ENCODE measurements around the gene FBXO15. TPM values are rescaled to one million over a fixed set of nuclear protein-coding genes. Genes with fewer than 3 reads are reported as not detected.

The FBXO15 gene
- total RNA-seq, 4 donors from 2014 or later: not detected

DNA sequence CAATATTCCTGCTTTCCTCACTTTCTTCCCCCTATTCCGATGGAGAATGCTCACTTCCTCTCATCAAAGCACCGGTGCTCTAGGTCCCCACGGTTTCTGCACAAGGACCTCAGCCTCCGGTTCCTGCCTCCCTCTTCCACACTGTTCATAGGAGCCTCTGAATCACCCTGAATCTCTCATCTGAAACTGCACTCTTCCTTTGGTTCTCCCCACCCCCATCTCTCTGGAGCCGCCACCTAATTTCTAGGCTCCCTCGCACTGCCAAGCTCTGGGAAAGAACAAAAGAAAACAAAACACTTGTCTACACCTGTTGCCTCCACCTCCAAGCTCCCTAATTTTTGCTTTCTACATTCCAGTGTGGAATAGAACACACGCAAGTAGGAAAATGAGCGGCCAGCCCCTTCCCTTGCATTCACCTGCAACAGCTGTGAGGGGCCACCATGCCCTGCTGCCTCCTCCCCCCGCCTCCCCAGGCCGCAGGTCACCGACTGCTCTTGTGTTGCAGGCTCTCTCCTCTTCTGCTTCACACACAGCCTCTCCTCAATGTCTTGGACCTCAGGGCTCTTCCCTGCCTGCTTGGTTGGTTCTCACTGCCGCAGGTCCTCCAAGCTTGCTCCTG lies 9.6 kb downstream of the FBXO15 start:
- Histone ChIP-seq H3K36me3 (no peaks in the 10 kb centered on the region), H3K4me1 (no peaks in the 10 kb centered on the region), H3K9me3 (no peaks in the 10 kb centered on the region), H3K4me3 (no peak overlapping the region), H3K27me3 (no peaks in the 10 kb centered on the region), H3K27ac (no peak overlapping the region)
- TF ChIP-seq, protein P1, sequence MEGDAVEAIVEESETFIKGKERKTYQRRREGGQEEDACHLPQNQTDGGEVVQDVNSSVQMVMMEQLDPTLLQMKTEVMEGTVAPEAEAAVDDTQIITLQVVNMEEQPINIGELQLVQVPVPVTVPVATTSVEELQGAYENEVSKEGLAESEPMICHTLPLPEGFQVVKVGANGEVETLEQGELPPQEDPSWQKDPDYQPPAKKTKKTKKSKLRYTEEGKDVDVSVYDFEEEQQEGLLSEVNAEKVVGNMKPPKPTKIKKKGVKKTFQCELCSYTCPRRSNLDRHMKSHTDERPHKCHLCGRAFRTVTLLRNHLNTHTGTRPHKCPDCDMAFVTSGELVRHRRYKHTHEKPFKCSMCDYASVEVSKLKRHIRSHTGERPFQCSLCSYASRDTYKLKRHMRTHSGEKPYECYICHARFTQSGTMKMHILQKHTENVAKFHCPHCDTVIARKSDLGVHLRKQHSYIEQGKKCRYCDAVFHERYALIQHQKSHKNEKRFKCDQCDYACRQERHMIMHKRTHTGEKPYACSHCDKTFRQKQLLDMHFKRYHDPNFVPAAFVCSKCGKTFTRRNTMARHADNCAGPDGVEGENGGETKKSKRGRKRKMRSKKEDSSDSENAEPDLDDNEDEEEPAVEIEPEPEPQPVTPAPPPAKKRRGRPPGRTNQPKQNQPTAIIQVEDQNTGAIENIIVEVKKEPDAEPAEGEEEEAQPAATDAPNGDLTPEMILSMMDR (IDR thresholded peaks at IDR 0.05): no peak
- TF ChIP-seq POLR2A (IDR thresholded peaks at IDR 0.05): no peak
- no peak for DNase-seq

DNA sequence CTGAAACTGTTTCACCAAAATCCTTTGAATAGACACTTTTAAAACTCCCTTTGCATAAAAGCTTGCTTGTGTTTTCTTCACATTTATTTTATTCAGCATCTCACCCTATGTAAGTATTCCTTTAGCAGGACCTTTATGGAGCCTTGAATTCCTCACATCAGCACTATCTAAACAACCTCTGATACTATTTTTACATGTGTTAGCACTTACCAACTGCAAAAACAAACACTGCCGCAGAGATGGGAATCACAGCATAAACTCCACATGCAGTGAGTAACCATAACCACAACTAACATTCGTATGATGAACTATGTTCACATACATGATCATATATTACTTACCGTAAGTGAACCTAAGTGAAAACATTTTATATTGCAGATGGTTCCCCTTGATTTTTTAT lies 15.4 kb downstream of the FBXO15 start:
- TF ChIP-seq, protein P1 (IDR thresholded peaks at IDR 0.05): no peak
- TF ChIP-seq POLR2A (IDR thresholded peaks at IDR 0.05): no peak
- H3K9me3 ChIP-seq: no peaks in the 10 kb centered on the region

DNA sequence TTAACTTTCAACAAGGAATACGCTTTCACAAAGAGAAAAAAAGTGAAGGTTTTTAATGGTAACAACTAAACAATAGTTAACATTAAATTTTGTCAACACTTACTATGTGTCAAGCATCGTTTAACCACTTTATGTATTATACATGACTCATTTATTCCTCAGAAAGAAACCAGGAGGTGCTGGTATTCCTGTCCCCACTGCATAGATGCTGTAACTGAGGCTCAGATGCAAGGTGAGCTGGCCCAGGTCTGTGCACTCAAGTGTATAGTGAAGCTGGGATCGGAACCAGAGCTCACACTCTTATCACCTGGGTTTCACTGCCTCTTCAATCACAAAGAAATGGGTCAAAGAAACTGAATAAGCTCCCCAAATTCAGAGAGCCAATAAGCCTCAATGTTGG lies 16.5 kb downstream of the FBXO15 start:
- no peaks in the 10 kb centered on the region for H3K4me1 ChIP-seq
- DNase-seq: no peak
- H3K27me3 ChIP-seq: no peaks in the 10 kb centered on the region
- no peaks in the 10 kb centered on the region for H3K9me3 ChIP-seq
- no peaks in the 10 kb centered on the region for H3K36me3 ChIP-seq
- H3K27ac ChIP-seq: no peak overlapping the region
- no peak overlapping the region for H3K4me3 ChIP-seq
- no peak for TF ChIP-seq POLR2A (IDR thresholded peaks at IDR 0.05)
- TF ChIP-seq, protein P1 (IDR thresholded peaks at IDR 0.05): no peak

More for the DNA sequence above, 15.4 kb downstream of the FBXO15 start:
- DNase-seq: no peak
- Histone ChIP-seq H3K4me1 (no peaks in the 10 kb centered on the region), H3K4me3 (no peak overlapping the region), H3K27me3 (no peaks in the 10 kb centered on the region), H3K27ac (no peak overlapping the region), H3K36me3 (no peaks in the 10 kb centered on the region)

DNA sequence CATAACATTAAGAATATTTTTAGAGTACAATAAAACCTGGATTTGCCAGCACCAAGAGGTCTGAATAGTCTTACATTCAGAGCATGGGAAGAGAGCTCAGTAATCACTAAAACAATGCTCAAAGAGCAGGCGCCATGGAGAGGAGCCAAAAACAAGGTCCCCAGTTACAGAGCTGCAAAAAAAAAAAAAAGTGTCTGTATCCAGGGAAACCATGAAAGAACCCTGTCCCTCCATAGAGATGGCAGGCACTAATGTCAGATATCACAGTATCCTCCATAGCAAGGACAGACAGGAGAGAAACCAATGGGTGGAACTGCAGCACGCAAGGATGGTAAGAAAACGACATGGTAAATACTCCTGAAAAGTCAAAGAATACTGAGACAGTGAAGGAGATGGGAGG lies 19.5 kb downstream of the FBXO15 start:
- DNase-seq: no peak
- TF ChIP-seq, protein P1 (IDR thresholded peaks at IDR 0.05): no peak
- no peak for TF ChIP-seq POLR2A (IDR thresholded peaks at IDR 0.05)
- no peaks in the 10 kb centered on the region for H3K27me3 ChIP-seq
- no peak overlapping the region for H3K4me3 ChIP-seq
- no peaks in the 10 kb centered on the region for H3K9me3 ChIP-seq
- no peaks in the 10 kb centered on the region for H3K36me3 ChIP-seq
- H3K27ac ChIP-seq: no peak overlapping the region
- no peaks in the 10 kb centered on the region for H3K4me1 ChIP-seq

DNA sequence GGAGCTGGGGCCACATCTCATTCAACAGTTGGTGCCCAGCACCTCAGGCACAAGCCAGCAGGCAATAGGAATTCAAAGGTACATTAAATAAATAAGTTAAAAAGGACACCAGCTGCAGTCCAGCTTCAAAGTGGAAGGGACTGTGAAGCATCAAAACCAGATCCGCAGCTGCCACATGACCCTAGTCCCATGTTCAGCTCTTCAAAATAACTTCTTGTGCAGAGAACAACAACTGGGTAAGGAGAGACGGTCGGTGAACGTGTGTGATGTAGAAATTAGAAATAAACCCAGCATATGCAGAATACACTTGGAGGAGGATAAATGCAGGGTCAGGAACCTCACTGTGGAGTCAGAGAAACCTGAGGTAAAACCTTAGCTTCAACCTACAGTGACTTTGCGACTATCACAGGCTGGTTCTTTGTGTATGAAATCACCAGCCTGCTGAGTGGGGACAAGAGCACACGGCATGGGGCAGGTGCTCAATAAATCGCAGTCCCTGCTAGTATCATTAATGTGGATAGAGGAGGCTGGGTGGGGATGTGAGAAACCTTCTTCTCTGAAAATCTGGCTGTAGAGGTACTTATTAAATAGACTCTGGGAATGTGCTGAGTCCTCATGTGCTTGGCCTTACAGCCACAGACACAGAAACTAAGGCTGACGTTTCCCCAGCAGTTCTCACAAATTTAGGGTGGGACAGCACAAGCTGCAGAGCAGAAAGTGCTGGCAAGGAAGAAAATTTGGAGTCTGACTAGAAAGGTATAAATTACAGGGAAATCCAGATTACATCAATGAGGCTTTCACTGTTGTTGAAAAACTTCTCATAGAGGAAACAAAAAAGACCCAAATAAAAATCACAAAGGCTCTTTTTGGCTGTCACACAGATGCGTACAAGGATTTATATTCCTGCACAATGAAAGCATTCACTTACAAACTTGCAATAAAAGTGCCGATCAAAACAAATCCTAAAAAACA lies 20.7 kb downstream of the FBXO15 start:
- H3K9me3 ChIP-seq: no peaks in the 10 kb centered on the region
- no peaks in the 10 kb centered on the region for H3K27me3 ChIP-seq
- no peak for DNase-seq
- TF ChIP-seq, protein P1 (IDR thresholded peaks at IDR 0.05): no peak
- no peak for TF ChIP-seq POLR2A (IDR thresholded peaks at IDR 0.05)
- no peaks in the 10 kb centered on the region for H3K4me1 ChIP-seq
- H3K36me3 ChIP-seq: no peaks in the 10 kb centered on the region
- H3K27ac ChIP-seq: no peak overlapping the region
- H3K4me3 ChIP-seq: no peak overlapping the region
